Loucy (cell line): ENCODE results near the gene ANKDD1B.

ENCODE experiments used
- EZH2phosphoT487 ChIP-seq: fragments of 200-600 bp; IDR thresholded peaks from 2 replicates; pipeline ENCODE4 v1.6.1; 2018; ENCODE audit warnings: antibody characterized with exemption, mild to moderate bottlenecking, moderate library complexity, borderline replicate concordance
- TF ChIP-seq, protein P1 (sequence below): fragments of 200-600 bp; sonication (generic); conservative IDR thresholded peaks from 2 replicates; pipeline ENCODE4 v1.5.1; 2014; ENCODE audit warnings: mild to moderate bottlenecking, antibody characterized with exemption, low read length

- TF ChIP-seq EZH2phosphoT487, result no peak
- TF ChIP-seq, protein P1, sequence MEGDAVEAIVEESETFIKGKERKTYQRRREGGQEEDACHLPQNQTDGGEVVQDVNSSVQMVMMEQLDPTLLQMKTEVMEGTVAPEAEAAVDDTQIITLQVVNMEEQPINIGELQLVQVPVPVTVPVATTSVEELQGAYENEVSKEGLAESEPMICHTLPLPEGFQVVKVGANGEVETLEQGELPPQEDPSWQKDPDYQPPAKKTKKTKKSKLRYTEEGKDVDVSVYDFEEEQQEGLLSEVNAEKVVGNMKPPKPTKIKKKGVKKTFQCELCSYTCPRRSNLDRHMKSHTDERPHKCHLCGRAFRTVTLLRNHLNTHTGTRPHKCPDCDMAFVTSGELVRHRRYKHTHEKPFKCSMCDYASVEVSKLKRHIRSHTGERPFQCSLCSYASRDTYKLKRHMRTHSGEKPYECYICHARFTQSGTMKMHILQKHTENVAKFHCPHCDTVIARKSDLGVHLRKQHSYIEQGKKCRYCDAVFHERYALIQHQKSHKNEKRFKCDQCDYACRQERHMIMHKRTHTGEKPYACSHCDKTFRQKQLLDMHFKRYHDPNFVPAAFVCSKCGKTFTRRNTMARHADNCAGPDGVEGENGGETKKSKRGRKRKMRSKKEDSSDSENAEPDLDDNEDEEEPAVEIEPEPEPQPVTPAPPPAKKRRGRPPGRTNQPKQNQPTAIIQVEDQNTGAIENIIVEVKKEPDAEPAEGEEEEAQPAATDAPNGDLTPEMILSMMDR, result no peak
Measured at GRCh38 chr5:75685141-75685540, 73.9 kb downstream of the ANKDD1B start.
